GM12892 (cell line): ENCODE measurements around the gene SHISA9.

Experiments used
- POLR2A ChIP-seq: IDR thresholded peaks from 2 replicates; pipeline ENCODE4 v1.6.1; 2011; ENCODE audit warnings: low read depth, low read length, control low read depth
- POLR2AphosphoS5 ChIP-seq: IDR thresholded peaks from 2 replicates; pipeline ENCODE4 v1.6.1; 2011; ENCODE audit warnings: low read depth, low read length, control low read depth

GRCh38 chr16:13077816-13078215 lies 176.4 kb downstream of the SHISA9 start:
- TF ChIP-seq POLR2AphosphoS5, result no peak
- no peak for TF ChIP-seq POLR2A
